ENCODE measurements around the gene ATM.

DNA sequence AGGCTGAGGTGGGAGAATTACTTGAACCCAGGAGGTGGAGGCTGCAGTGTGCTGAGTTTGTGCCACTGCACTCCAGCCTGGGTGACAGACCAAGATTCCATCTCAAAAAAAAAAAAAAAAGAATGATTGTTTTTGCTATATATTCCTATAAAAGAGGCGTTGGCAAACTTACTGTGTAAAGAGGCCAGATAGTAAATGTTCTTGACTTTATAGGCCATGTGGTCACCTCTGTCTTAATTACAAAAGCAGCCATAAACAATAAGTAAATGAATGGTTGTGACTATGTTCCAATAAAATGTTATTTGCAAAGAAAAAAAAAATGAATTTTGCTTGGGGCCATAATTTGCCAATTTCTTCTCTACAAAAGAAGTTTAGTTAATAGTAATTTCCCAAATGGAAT lies 12.3 kb downstream of the ATM start:
- TF ChIP-seq CTCF (conservative IDR thresholded peaks at IDR 0.05; ENCODE audit: low read length), result no peak
- TF ChIP-seq EZH2phosphoT487 (IDR thresholded peaks at IDR 0.05; ENCODE audit: borderline replicate concordance, low read depth, low read length), result no peak

All from OCI-LY7 (cell line).